ENCODE data around the gene DDRGK1. TPM values are rescaled to one million over a fixed set of nuclear protein-coding genes. Genes with fewer than 3 reads are reported as not detected.

Gene DDRGK1
- total RNA-seq, 2 donors from 2014 or later, result 60.9 to 90.9 TPM

GRCh38 chr20:3226864-3227263 is 22.4 kb upstream of the DDRGK1 start:
- Histone ChIP-seq H3K27me3 (replicated peaks; ENCODE audit: insufficient read depth) (no peaks in the 10 kb centered on the region), H3K36me3 (peaks cover 6% of the 10 kb centered on the region), H3K9me3 (no peaks in the 10 kb centered on the region), H3K4me1 (ENCODE audit: control insufficient read depth in 1 of 2, low read depth in 2 of 2) (no peaks in the 10 kb centered on the region), H3K27ac (no peak overlapping the region), H3K4me3 (no peak overlapping the region)
- ATAC-seq (ENCODE audit: insufficient number of reproducible peaks, low FRiP score, low read depth) (no peak), DNase-seq (ENCODE audit: low spot score) (no peak)
- no peak for TF ChIP-seq CTCF (IDR thresholded peaks at IDR 0.05)

DNA sequence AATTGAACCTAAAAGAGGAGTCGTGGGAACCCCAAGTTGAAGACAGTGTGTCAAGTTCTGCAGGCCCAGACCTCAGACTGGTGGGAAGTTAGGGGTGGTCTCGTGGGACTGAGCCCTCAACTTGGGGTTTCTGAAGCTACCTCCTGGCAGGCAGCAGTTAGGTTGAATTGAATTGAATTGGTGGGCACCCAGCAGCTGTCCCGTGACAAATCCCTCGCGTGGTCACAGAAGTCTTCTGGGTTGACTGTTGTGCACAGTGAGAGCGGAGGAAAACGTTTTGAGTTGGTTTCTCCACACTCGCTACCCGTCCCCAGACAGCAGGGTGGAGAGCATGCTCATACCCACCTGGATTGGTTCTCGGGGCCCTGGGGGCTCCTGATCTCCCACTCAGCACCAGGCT is 21.6 kb upstream of the DDRGK1 start:
- Histone ChIP-seq H3K4me3 (no peak overlapping the region), H3K9me3 (no peaks in the 10 kb centered on the region), H3K36me3 (peaks cover 13% of the 10 kb centered on the region), H3K27me3 (replicated peaks; ENCODE audit: insufficient read depth) (no peaks in the 10 kb centered on the region), H3K4me1 (ENCODE audit: control insufficient read depth in 1 of 2, low read depth in 2 of 2) (no peaks in the 10 kb centered on the region), H3K27ac (no peak overlapping the region)
- no peak for DNase-seq (ENCODE audit: low spot score)
- TF ChIP-seq CTCF (IDR thresholded peaks at IDR 0.05), result no peak
- ATAC-seq (ENCODE audit: insufficient number of reproducible peaks, low FRiP score, low read depth), result no peak

DNA sequence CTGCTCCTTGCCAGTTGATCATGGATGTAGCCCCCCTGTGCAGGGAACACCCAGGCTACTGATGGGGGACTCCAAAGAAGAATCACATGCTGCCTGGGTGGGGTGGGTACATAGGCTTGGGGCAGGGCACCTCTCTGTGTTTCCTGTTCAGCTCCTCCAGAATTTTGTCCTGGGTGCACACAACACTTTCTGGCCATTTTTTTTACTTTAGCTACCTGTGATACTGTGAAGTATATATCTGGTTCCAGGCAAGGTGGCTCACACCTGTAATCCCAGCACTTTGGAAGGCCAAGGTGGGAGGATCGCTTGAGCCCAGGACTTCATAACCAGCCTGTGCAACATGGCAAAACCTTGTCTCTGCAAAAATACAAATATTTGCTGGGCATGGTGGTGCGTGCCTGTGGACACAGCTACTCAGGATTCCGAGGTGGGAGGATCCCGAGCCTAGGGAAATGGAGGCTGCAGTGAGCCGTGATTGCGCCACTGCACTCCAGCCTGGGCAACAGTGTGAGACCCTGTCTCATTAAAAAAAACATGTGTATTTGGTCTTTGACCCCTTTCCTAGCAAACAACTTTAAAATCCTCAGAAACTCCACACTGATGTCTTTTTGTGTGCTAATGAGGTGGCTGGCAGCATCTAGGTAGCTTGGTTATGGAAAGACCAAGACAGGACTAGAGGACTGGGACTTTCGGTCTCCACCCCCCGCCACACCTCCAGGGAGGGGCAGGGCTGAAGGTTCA is 20.4 kb upstream of the DDRGK1 start:
- DNase-seq (ENCODE audit: low spot score), result no peak
- Histone ChIP-seq H3K4me1 (ENCODE audit: control insufficient read depth in 1 of 2, low read depth in 2 of 2) (no peaks in the 10 kb centered on the region), H3K36me3 (peaks cover 13% of the 10 kb centered on the region), H3K9me3 (no peaks in the 10 kb centered on the region), H3K4me3 (no peak overlapping the region), H3K27me3 (replicated peaks; ENCODE audit: insufficient read depth) (no peaks in the 10 kb centered on the region), H3K27ac (no peak overlapping the region)
- ATAC-seq (ENCODE audit: insufficient number of reproducible peaks, low FRiP score, low read depth), result no peak
- TF ChIP-seq CTCF (IDR thresholded peaks at IDR 0.05), result no peak

DNA sequence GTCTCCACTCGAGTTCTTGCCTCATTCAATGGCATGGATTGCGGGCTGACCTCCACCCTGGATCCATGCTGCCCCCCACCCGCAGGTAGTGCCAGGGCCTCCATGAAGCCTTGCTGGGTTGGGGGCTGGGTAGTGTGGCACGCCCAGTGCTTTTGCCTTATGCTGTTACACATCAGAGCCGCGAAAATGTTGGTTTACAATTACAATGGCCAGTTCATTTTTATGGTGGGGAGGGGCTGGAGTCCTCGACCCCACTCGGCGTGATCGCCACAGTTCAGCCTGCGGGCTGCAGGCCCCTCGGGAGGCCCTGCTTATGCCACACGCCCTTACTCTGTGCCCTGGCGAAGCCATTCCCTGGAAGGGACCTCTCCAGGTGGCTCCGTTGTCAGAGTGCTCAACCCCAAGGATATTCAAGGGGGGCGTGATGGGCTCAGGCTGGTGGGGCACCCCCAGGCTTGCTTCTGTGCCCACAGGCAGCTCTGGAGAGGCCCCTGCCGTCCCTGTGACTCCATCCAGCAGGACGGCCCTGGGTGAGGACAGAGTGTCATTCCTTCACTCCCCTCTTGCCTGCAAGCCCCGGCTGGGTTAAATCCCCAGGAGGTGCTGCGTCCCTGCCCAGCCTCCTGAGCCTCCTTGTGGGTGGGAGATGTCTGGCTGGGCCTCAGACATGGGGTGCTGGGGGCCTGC is 19.7 kb upstream of the DDRGK1 start:
- no peaks in the 10 kb centered on the region for H3K4me1 ChIP-seq (ENCODE audit: control insufficient read depth in 1 of 2, low read depth in 2 of 2)
- ATAC-seq (ENCODE audit: insufficient number of reproducible peaks, low FRiP score, low read depth) (no peak), DNase-seq (ENCODE audit: low spot score) (no peak)
- no peak for TF ChIP-seq CTCF (IDR thresholded peaks at IDR 0.05)
- H3K27ac ChIP-seq, result no peak overlapping the region
- H3K36me3 ChIP-seq, result peaks cover 13% of the 10 kb centered on the region
- H3K9me3 ChIP-seq, result no peaks in the 10 kb centered on the region
- no peaks in the 10 kb centered on the region for H3K27me3 ChIP-seq (replicated peaks; ENCODE audit: insufficient read depth)
- H3K4me3 ChIP-seq, result no peak overlapping the region

GRCh38 chr20:3223651-3223993 is 19.1 kb upstream of the DDRGK1 start:
- peaks cover 0 to 1% of the 10 kb centered on the region in 2 donors for H3K4me1 ChIP-seq (ENCODE audit: control insufficient read depth in 1 of 2, low read depth in 2 of 2)
- no peak for ATAC-seq (ENCODE audit: insufficient number of reproducible peaks, low FRiP score, low read depth)
- no peaks in the 10 kb centered on the region for H3K27me3 ChIP-seq (replicated peaks; ENCODE audit: insufficient read depth)
- no peaks in the 10 kb centered on the region for H3K9me3 ChIP-seq
- peaks cover 13% of the 10 kb centered on the region for H3K36me3 ChIP-seq
- no peak overlapping the region for H3K27ac ChIP-seq
- H3K4me3 ChIP-seq, result no peak overlapping the region
- no peak for TF ChIP-seq CTCF (IDR thresholded peaks at IDR 0.05)
- DNase-seq (ENCODE audit: low spot score), result no peak
